Ovary (tissue), 3 donors: Measurements from ENCODE around the gene RFPL1.
"Not testable (repeated sequence)": the region's sequence is repeated elsewhere in the genome, so short reads cannot be mapped to it uniquely, and the experiment has no call there.

Experiments used
- EP300 ChIP-seq: sonication (generic); formaldehyde crosslinking; IDR thresholded peaks from one replicate; pipeline ENCODE4 v1.6.1; 2017; ENCODE audit warnings: antibody characterized with exemption
- POLR2A ChIP-seq: fragments of 450-650 bp; IDR thresholded peaks from one replicate; pipeline ENCODE4 v1.6.1; 2017; ENCODE audit warnings: antibody characterized with exemption, mild to moderate bottlenecking, moderate library complexity
- TF ChIP-seq, protein P1 (sequence below), 3 donors: fragments of 450-650 bp in 2 of 3; fragments of 200-600 bp in 1 of 3; IDR thresholded peaks; one replicate each; pipeline versions ENCODE4 v1.5.1 to v1.8.0; 2016 to 2022; ENCODE audit warnings: antibody characterized with exemption in 3 of 3, mild to moderate bottlenecking in 1 of 3
- donor health status: DM: no; HTN: no; CAD: no.

DNA sequence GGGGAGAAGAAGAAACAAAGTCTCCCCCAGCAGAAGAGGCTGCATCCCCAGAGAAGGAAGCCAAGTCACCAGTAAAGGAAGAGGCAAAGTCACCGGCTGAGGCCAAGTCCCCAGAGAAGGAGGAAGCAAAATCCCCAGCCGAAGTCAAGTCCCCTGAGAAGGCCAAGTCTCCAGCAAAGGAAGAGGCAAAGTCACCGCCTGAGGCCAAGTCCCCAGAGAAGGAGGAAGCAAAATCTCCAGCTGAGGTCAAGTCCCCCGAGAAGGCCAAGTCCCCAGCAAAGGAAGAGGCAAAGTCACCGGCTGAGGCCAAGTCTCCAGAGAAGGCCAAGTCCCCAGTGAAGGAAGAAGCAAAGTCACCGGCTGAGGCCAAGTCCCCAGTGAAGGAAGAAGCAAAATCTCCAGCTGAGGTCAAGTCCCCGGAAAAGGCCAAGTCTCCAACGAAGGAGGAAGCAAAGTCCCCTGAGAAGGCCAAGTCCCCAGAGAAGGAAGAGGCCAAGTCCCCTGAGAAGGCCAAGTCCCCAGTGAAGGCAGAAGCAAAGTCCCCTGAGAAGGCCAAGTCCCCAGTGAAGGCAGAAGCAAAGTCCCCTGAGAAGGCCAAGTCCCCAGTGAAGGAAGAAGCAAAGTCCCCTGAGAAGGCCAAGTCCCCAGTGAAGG lies 50.9 kb downstream of the RFPL1 start:
- TF ChIP-seq, protein P1, sequence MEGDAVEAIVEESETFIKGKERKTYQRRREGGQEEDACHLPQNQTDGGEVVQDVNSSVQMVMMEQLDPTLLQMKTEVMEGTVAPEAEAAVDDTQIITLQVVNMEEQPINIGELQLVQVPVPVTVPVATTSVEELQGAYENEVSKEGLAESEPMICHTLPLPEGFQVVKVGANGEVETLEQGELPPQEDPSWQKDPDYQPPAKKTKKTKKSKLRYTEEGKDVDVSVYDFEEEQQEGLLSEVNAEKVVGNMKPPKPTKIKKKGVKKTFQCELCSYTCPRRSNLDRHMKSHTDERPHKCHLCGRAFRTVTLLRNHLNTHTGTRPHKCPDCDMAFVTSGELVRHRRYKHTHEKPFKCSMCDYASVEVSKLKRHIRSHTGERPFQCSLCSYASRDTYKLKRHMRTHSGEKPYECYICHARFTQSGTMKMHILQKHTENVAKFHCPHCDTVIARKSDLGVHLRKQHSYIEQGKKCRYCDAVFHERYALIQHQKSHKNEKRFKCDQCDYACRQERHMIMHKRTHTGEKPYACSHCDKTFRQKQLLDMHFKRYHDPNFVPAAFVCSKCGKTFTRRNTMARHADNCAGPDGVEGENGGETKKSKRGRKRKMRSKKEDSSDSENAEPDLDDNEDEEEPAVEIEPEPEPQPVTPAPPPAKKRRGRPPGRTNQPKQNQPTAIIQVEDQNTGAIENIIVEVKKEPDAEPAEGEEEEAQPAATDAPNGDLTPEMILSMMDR (IDR thresholded peaks at IDR 0.05) = not testable (repeated sequence)
- TF ChIP-seq POLR2A, EP300: not testable (repeated sequence)
